Right lobe of liver (tissue), 6 donors: ENCODE data around the gene KCNK7. TPM values are rescaled to one million over a fixed set of nuclear protein-coding genes. Genes with fewer than 3 reads are reported as not detected.

ENCODE experiments used
- ATAC-seq, 4 donors: fragments of 200-7000 bp; cut with Tn5 transposase; one replicate each; pipeline ENCODE4 v1.9.1; 2020; ENCODE audit warnings: mild to moderate bottlenecking in 4 of 4, moderate library complexity in 4 of 4
- DNase-seq, 3 donors: peaks; one replicate each; pipeline ENCODE4 v3.0.0-alpha.2; 2020
- H3K27ac ChIP-seq, 3 donors: fragments of 200-600 bp; one replicate each; pipeline ENCODE4 v1.8.0; 2022
- H3K27me3 ChIP-seq, 2 donors: fragments of 200-600 bp; one replicate each; pipeline ENCODE4 v1.8.0; 2022
- H3K36me3 ChIP-seq, 4 donors: fragments of 200-600 bp; sonication (generic) in 1 of 4; one replicate each; pipeline versions ENCODE4 v1.5.1 to v1.8.0; 2017 to 2022; ENCODE audit warnings: control low read depth in 1 of 4
- H3K4me1 ChIP-seq, 4 donors: fragments of 200-600 bp; sonication (generic) in 1 of 4; one replicate each; pipeline versions ENCODE4 v1.5.1 to v1.8.0; 2017 to 2022; ENCODE audit warnings: control low read depth in 1 of 4
- H3K4me3 ChIP-seq, 3 donors: fragments of 200-600 bp; one replicate each; pipeline ENCODE4 v1.8.0; 2022
- H3K9me3 ChIP-seq, 4 donors: fragments of 200-600 bp; sonication (generic) in 1 of 4; one replicate each; pipeline versions ENCODE4 v1.5.1 to v1.8.0; 2017 to 2022; ENCODE audit warnings: control low read depth in 1 of 4
- POLR2A ChIP-seq: fragments of 450-650 bp; IDR thresholded peaks from one replicate; pipeline ENCODE4 v1.6.1; 2017; ENCODE audit warnings: antibody characterized with exemption, mild to moderate bottlenecking
- whole genome bisulfite sequencing: methylation state at CpG from one replicate; pipeline ENCODE4 v1.1.6; 2018; ENCODE audit warnings: low coverage, low lambda C conversion rate; ENCODE audit not compliant: insufficient coverage; ENCODE audit errors: missing lambda C conversion rate; 5-methylcytosine and 5-hydroxymethylcytosine counted together
- intact Hi-C, 2 donors: fragments of 100-400 bp; cut with DNase I; formaldehyde crosslinking; loops; one replicate each; pipeline versions ENCODE4 v1.11.2 to v1.14.1; 2022
- total RNA-seq, 6 experiments: library from RNA; depleted of rRNA in 2 of 6; stranded (reverse); fragments of >200 nt in 2 of 6; fragmentation: NEBNext Ultra II Directional in 3 of 6; extraction: Animal tissue kit (Norgen Biotek cat#: 25700) in 3 of 6; gene quantifications; one replicate each; pipeline versions ENCODE4 v1.1.0 to v1.2.4, GENCODE V29; 2016 to 2023
- TF ChIP-seq, protein P1 (sequence below), 4 donors: fragments of 200-600 bp in 3 of 4; fragments of 450-650 bp in 1 of 4; IDR thresholded peaks; one replicate each; pipeline versions ENCODE4 v1.5.1 to v1.8.0; 2016 to 2022; ENCODE audit warnings: antibody characterized with exemption in 4 of 4, mild to moderate bottlenecking in 2 of 4
- donor health status: DM: no; HTN: yes; CAD: no.
- donor health status: DM: no; HTN: no; CAD: no.
- donor health status: DM: no; HTN: no; CAD: no.
- donor health status: DM: no; HTN: yes; CAD: no.
- donor health status: DM: no; HTN: yes; CAD: no.

The KCNK7 gene
- total RNA-seq, 6 experiments from 2014 or later: 0.31 TPM; not detected in 5

DNA sequence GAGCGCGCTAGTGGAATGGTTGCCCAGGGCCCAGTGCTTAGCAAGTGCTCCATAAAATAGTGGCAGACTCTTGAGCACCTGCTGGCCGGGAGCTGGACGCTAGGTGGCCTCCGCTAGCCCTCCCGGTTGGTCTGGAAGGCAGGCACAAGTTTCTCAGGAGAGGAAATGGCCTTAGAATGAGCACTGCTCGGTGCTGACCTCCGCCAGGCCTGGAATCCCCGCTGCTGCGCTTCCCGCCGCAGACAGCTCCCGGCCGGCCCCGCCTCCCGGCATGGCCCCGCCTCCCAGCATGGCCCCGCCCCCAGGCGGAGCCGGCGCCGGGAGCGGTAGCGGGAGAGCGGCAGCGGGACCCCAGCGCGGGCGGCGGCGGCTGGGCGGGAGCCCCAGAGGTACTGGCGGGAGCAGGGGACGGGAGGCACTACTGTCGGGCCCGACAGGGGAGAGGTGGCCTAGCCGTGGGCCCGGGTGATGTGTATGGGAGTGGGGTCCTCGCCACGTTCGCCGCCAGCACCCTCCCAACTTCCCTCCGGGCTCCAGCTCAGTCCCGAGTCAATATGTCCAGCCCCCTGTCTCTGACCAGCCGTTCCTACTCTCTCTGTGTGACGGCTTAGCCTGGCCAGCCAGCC is 42.3 kb upstream of the KCNK7 start, which contains the start of gene SIPA1:
Gene SIPA1, plus strand, starts transcription at position 308 of the 626 bp plus-strand sequence. CDS start 2,821 bp downstream, outside the sequence.
- intact Hi-C loops: no loop called here
- peak; percentile 83 to 87 (median 84) for DNase-seq
- peak; percentile 79 for TF ChIP-seq POLR2A
- TF ChIP-seq, protein P1, sequence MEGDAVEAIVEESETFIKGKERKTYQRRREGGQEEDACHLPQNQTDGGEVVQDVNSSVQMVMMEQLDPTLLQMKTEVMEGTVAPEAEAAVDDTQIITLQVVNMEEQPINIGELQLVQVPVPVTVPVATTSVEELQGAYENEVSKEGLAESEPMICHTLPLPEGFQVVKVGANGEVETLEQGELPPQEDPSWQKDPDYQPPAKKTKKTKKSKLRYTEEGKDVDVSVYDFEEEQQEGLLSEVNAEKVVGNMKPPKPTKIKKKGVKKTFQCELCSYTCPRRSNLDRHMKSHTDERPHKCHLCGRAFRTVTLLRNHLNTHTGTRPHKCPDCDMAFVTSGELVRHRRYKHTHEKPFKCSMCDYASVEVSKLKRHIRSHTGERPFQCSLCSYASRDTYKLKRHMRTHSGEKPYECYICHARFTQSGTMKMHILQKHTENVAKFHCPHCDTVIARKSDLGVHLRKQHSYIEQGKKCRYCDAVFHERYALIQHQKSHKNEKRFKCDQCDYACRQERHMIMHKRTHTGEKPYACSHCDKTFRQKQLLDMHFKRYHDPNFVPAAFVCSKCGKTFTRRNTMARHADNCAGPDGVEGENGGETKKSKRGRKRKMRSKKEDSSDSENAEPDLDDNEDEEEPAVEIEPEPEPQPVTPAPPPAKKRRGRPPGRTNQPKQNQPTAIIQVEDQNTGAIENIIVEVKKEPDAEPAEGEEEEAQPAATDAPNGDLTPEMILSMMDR (IDR thresholded peaks at IDR 0.05): peak; percentile 30 to 37 (median 34)
- no peaks in the 10 kb centered on the region for H3K9me3 ChIP-seq
- ATAC-seq: peak; percentile 82 to 87 (median 84)
- H3K4me3 ChIP-seq: peak within 1 kb of the TSS; percentile 58 to 79 (median 65)
- no peaks in the 10 kb centered on the region for H3K27me3 ChIP-seq
- H3K4me1 ChIP-seq: peaks cover 0 to 30% (median 11%) of the 10 kb centered on the region in 4 donors
- peak within 1 kb of the TSS; percentile 76 to 80 (median 77) for H3K27ac ChIP-seq
- WGBS: 0% methylated on average over 6 of the region's 46 CpGs
- peaks cover 0 to 22% (median 11%) of the 10 kb centered on the region in 4 donors for H3K36me3 ChIP-seq

DNA sequence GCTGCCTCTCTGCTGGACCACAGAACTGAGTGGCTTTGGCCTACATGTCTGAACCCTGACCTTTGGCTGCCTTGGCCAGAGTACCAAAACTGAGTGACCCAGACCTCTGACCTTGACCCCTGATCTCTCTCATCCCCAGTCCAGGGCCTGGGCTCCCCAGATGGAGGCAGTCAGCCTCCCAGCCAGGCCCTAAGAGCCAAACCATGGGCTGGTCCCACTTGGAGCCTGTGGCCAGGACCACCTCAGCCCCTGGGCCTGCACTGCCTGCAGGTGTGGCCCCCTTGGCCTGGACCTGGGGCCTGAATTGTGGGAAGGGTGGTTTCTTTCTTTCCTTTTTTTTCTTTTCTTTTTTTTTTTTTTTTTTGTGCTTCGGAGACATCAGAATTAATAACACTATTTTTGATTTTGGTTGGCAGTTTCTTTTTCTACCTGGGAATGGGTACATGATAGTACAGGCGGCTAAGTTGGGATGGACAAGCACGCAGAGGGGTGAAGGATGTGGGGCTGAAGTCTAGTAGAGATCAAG is 41.5 kb upstream of the KCNK7 start:
- H3K27ac ChIP-seq: peak overlapping the region in 2 of 3 donors; percentile 3 to 80
- H3K4me1 ChIP-seq: peaks cover 0 to 31% (median 11%) of the 10 kb centered on the region in 4 donors
- peak overlapping the region in 1 of 3 donors; percentile 65 for H3K4me3 ChIP-seq
- H3K27me3 ChIP-seq: no peaks in the 10 kb centered on the region
- WGBS: 82% methylated on average over 2 of the region's 3 CpGs
- TF ChIP-seq, protein P1 (IDR thresholded peaks at IDR 0.05): no peak
- TF ChIP-seq POLR2A: no peak
- intact Hi-C loops: no loop called here
- H3K36me3 ChIP-seq: peaks cover 0 to 22% (median 11%) of the 10 kb centered on the region in 4 donors
- H3K9me3 ChIP-seq: no peaks in the 10 kb centered on the region
- ATAC-seq (no peak), DNase-seq (no peak)

DNA sequence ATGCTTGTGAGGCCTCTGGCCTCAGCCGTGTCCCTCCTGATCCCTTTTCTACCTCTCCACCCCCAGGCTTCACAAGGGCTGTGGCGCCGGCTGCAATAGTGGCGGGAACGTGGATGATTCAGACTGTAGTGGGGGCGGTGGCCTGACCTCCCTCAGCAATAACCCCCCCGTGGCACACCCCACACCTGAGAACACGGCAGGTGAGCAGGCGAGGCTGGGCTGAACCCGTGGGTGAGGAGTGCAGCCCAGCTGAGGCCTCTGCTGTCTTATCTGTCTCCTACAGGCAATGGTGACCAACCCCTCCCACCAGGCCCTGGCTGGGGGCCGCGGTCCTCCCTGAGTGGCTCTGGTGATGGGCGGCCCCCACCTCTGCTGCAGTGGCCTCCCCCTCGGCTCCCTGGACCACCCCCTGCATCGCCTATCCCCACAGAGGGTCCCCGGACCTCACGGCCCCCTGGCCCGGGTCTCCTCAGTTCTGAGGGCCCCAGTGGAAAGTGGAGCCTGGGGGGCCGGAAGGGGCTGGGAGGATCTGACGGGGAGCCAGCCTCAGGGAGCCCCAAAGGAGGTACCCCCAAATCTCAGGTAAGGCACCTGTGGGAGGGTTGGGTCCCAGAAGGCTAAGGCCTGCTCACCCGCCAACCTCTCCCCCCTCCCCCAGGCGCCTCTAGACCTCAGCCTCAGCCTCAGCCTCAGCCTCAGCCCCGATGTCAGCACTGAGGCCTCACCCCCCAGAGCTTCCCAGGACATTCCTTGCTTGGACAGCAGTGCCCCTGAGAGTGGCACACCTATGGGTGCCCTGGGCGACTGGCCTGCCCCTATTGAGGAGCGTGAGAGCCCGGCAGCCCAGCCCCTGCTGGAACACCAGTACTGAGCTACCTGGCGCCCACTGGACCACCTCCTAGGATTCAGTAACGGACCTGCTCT is 40.8 kb upstream of the KCNK7 start:
- DNase-seq (no peak), ATAC-seq (no peak)
- H3K4me1 ChIP-seq: peaks cover 0 to 31% (median 11%) of the 10 kb centered on the region in 4 donors
- TF ChIP-seq POLR2A: no peak
- TF ChIP-seq, protein P1 (IDR thresholded peaks at IDR 0.05): no peak
- intact Hi-C loops: no loop called here
- WGBS: 91% methylated on average over 9 of the region's 28 CpGs
- H3K27ac ChIP-seq: no peak overlapping the region
- H3K9me3 ChIP-seq: no peaks in the 10 kb centered on the region
- H3K4me3 ChIP-seq: no peak overlapping the region
- peaks cover 0 to 22% (median 11%) of the 10 kb centered on the region in 4 donors for H3K36me3 ChIP-seq
- H3K27me3 ChIP-seq: no peaks in the 10 kb centered on the region

DNA sequence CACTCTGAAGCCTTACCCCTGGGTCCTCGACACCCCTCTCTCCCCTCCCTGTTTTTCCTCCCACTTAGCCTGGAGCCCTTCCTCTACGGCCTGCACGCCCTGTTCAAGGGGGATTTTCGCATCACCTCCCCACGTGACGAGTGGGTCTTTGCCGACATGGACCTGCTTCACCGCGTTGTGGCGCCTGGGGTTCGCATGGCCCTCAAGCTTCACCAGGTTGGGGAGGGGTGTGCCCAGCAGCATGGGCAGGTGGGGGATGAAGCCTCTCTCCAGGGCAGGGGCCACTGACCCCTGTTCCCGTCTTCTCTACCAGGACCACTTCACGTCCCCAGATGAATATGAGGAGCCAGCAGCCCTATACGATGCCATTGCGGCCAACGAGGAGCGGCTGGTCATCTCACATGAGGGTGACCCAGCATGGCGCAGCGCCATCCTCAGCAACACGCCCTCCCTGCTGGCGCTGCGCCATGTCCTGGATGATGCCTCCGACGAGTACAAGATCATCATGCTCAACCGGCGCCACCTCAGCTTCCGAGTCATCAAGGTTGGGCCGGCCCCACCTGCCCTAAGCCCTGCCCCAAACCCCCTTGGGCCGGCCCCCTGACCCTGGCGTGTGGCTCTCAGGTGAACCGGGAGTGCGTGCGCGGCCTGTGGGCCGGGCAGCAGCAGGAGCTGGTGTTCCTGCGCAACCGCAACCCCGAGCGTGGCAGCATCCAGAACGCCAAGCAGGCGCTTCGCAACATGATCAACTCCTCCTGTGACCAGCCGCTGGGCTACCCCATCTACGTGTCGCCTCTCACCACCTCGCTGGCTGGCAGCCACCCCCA is 39.5 kb upstream of the KCNK7 start:
- DNase-seq: no peak
- Histone ChIP-seq H3K9me3 (no peaks in the 10 kb centered on the region), H3K4me3 (no peak overlapping the region), H3K27me3 (no peaks in the 10 kb centered on the region), H3K27ac (no peak overlapping the region), H3K4me1 (peaks cover 0 to 31% (median 11%) of the 10 kb centered on the region in 4 donors), H3K36me3 (peaks cover 0 to 31% (median 11%) of the 10 kb centered on the region in 4 donors)
- WGBS: 100% methylated on average over 2 of the region's 46 CpGs
- ATAC-seq: no peak
- TF ChIP-seq POLR2A: no peak
- TF ChIP-seq, protein P1 (IDR thresholded peaks at IDR 0.05): no peak
- intact Hi-C loops: no loop called here
